ENCODE results near the gene GRPEL2.

GRCh38 chr5:149370878-149371277 lies 25.6 kb downstream of the GRPEL2 start:
- no peak for TF ChIP-seq CTCF (IDR thresholded peaks at IDR 0.05 in 8 of 11, conservative IDR thresholded peaks at IDR 0.05 in 3 of 11)
- no peak for TF ChIP-seq POLR2A (IDR thresholded peaks at IDR 0.05)
- no peak for TF ChIP-seq POLR2AphosphoS5 (IDR thresholded peaks at IDR 0.05)

Measured in spleen (tissue), 7 donors.